ENCODE measurements around the gene SLC5A9. TPM values are rescaled to one million over a fixed set of nuclear protein-coding genes. Genes with fewer than 3 reads are reported as not detected.

Gene SLC5A9
- total and polyA plus RNA-seq, 2 experiments from 2014 or later = 20.9 to 26.5 TPM

DNA sequence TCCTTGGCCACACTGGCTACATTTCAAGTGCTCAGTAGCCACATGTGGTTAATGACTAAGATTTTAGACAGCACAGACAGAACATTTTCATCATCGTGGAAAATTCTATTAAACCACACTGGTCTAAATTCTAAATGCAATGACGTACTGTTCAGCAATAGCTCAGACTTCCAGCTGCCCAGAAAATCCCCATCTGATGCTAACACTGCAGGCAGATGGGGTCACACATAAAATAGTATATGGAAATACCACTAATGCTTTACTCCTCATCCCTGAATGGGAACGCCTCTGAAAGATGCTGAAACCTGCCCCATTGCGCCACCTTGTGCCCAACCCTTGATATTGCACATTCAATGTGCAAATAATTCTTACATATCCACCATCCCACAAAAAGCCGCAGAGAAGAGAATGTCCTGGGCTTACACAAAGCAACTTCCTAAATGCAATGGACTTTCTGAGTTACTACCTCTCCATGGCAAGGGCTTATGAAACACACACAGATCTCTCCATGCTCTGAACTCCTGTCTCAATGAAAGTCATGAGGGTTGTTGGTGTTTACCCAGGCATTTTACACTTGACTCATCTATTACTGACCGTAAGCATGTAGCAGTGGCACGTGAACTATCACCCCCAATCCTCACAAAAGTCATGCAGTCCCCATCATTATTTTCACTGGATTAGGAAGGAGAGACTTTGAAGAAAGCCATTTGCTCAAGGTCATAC, 20.3 kb upstream of the SLC5A9 start:
- TF ChIP-seq EZH2 (IDR thresholded peaks at IDR 0.05; ENCODE audit: borderline replicate concordance) (no peak), EZH2phosphoT487 (IDR thresholded peaks at IDR 0.05; ENCODE audit: low read depth, severe bottlenecking, unreplicated experiment) (no peak)
- TF ChIP-seq, protein P1, sequence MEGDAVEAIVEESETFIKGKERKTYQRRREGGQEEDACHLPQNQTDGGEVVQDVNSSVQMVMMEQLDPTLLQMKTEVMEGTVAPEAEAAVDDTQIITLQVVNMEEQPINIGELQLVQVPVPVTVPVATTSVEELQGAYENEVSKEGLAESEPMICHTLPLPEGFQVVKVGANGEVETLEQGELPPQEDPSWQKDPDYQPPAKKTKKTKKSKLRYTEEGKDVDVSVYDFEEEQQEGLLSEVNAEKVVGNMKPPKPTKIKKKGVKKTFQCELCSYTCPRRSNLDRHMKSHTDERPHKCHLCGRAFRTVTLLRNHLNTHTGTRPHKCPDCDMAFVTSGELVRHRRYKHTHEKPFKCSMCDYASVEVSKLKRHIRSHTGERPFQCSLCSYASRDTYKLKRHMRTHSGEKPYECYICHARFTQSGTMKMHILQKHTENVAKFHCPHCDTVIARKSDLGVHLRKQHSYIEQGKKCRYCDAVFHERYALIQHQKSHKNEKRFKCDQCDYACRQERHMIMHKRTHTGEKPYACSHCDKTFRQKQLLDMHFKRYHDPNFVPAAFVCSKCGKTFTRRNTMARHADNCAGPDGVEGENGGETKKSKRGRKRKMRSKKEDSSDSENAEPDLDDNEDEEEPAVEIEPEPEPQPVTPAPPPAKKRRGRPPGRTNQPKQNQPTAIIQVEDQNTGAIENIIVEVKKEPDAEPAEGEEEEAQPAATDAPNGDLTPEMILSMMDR (IDR thresholded peaks at IDR 0.05; ENCODE audit: poor library complexity) = peak; percentile 93
- peak; percentile 84 for DNase-seq (ENCODE audit: low spot score)
- Histone ChIP-seq H3K4me3 (no peak overlapping the region), H3K27me3 (no peaks in the 10 kb centered on the region), H3K4me1 (ENCODE audit: insufficient read depth) (no peaks in the 10 kb centered on the region), H3K4me2 (no peak overlapping the region), H2AFZ (no peak overlapping the region), H3K9me2 (replicated peaks; ENCODE audit: insufficient read depth) (no peaks in the 10 kb centered on the region), H3K27ac (no peak overlapping the region), H3K79me2 (no peaks in the 10 kb centered on the region), H4K20me1 (ENCODE audit: insufficient read depth, poor library complexity, severe bottlenecking) (no peaks in the 10 kb centered on the region), H3K36me3 (replicated peaks; ENCODE audit: insufficient read depth, low read depth) (no peaks in the 10 kb centered on the region), H3K9me3 (ENCODE audit: low read depth) (no peaks in the 10 kb centered on the region)
- WGBS (ENCODE audit: low lambda C conversion rate, missing lambda C conversion rate) = 27% methylated on average over 7 of the region's 7 CpGs

DNA sequence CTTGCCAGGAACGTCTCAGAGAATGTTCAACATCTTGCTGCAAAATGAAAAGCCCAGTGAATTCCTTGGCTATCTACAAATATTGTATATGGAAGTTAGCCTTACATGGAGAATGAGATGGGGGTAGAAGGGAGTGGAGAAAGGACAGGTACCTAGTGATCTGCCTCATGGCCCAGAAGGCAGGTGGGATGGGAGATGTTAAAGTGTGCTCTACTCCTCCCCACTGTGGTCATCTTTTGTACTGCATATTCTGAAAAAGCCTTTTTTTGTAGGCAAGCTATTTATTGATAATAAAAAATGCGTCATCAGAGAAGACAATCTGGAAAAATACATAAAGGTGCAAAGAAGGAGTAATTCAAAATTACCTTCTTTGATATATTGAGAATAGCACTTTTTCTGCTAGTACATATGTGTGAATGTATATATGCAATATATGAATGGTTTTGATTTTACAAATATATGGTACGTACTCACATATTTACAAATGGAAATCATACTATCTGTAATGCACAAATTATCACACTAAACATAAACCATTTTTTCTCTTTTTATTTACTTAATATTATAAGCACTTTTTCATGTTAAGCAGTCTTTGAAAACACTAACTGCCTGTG, 19.1 kb upstream of the SLC5A9 start:
- no peaks in the 10 kb centered on the region for H3K27me3 ChIP-seq
- no peaks in the 10 kb centered on the region for H3K79me2 ChIP-seq
- H3K27ac ChIP-seq = no peak overlapping the region
- H3K4me3 ChIP-seq = no peak overlapping the region
- H3K4me2 ChIP-seq = no peak overlapping the region
- no peaks in the 10 kb centered on the region for H3K9me3 ChIP-seq (ENCODE audit: low read depth)
- 78% methylated on average over 3 of the region's 3 CpGs for WGBS (ENCODE audit: low lambda C conversion rate, missing lambda C conversion rate)
- peak; percentile 62 for DNase-seq (ENCODE audit: low spot score)
- H3K9me2 ChIP-seq (replicated peaks; ENCODE audit: insufficient read depth) = no peaks in the 10 kb centered on the region
- TF ChIP-seq, protein P1 (IDR thresholded peaks at IDR 0.05; ENCODE audit: poor library complexity) = peak; percentile 62
- no peak for TF ChIP-seq EZH2phosphoT487 (IDR thresholded peaks at IDR 0.05; ENCODE audit: low read depth, severe bottlenecking, unreplicated experiment)
- TF ChIP-seq EZH2 (IDR thresholded peaks at IDR 0.05; ENCODE audit: borderline replicate concordance) = no peak
- no peak overlapping the region for H2AFZ ChIP-seq
- no peaks in the 10 kb centered on the region for H3K4me1 ChIP-seq (ENCODE audit: insufficient read depth)
- H3K36me3 ChIP-seq (replicated peaks; ENCODE audit: insufficient read depth, low read depth) = no peaks in the 10 kb centered on the region
- H4K20me1 ChIP-seq (ENCODE audit: insufficient read depth, poor library complexity, severe bottlenecking) = no peaks in the 10 kb centered on the region

DNA sequence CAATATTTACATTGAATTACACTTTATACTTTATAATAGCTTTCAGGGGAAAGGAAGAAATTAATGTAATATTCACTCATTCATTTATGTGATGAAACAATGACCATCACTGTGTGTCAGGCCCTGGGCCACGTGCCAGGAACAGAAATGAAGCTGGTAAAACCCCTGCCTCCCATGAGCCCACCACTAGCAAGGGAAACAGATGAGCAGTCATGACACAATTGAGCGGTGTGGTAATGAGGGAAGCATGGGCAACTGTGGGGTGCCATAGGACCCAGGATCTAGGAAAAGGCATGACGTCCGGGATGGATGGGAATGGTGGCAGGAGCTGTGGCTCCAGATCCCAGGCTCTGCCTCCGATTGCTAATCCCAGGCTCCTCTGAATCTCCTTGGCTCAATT, 17.0 kb upstream of the SLC5A9 start:
- no peaks in the 10 kb centered on the region for H3K9me2 ChIP-seq (replicated peaks; ENCODE audit: insufficient read depth)
- no peaks in the 10 kb centered on the region for H3K27me3 ChIP-seq
- H2AFZ ChIP-seq = no peak overlapping the region
- no peaks in the 10 kb centered on the region for H3K79me2 ChIP-seq
- no peaks in the 10 kb centered on the region for H3K4me1 ChIP-seq (ENCODE audit: insufficient read depth)
- no peaks in the 10 kb centered on the region for H3K9me3 ChIP-seq (ENCODE audit: low read depth)
- H3K27ac ChIP-seq = no peak overlapping the region
- no peak for DNase-seq (ENCODE audit: low spot score)
- 95% methylated on average over 5 of the region's 5 CpGs for WGBS (ENCODE audit: low lambda C conversion rate, missing lambda C conversion rate)
- H4K20me1 ChIP-seq (ENCODE audit: insufficient read depth, poor library complexity, severe bottlenecking) = no peaks in the 10 kb centered on the region
- H3K4me2 ChIP-seq = no peak overlapping the region
- H3K4me3 ChIP-seq = no peak overlapping the region
- H3K36me3 ChIP-seq (replicated peaks; ENCODE audit: insufficient read depth, low read depth) = no peaks in the 10 kb centered on the region
- TF ChIP-seq EZH2phosphoT487 (IDR thresholded peaks at IDR 0.05; ENCODE audit: low read depth, severe bottlenecking, unreplicated experiment) = no peak
- TF ChIP-seq, protein P1 (IDR thresholded peaks at IDR 0.05; ENCODE audit: poor library complexity) = no peak
- no peak for TF ChIP-seq EZH2 (IDR thresholded peaks at IDR 0.05; ENCODE audit: borderline replicate concordance)

Measured in hepatocyte (in vitro differentiated cells).